ENCODE measurements around the gene HADH.

HADH gene

DNA sequence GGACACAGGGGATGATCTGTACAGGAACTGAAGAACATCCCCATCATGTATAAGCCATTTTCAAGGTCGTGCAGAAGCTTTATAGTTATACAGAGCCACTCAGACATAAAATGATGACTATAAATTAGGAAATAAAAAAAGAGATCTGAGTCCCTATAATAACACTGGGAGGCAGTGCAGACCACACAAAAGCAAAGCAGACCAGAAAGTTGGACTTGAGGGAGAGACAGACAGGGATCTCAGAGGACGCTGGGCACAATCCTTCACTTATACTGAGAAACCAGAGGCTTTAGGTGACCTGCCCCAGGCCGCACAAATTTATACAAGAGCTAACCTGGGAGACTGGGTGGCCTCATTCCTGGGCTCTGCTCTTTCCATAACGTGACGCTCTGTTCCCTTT, 70.5 kb downstream of the HADH start:
- no peaks in the 10 kb centered on the region for H3K9me3 ChIP-seq (ENCODE audit: insufficient read depth, low read length)
- no peak for TF ChIP-seq ZNF274 (IDR thresholded peaks at IDR 0.05; ENCODE audit: low read depth, low read length)
- TF ChIP-seq SUZ12 (IDR thresholded peaks at IDR 0.05; ENCODE audit: extremely low read depth, insufficient read depth, insufficient read length): no peak
- no peak for TF ChIP-seq YY1 (IDR thresholded peaks at IDR 0.05; ENCODE audit: insufficient read depth, insufficient read length)
- DNase-seq (ENCODE audit: low read depth, low spot score): no peak
- H3K36me3 ChIP-seq (ENCODE audit: insufficient read depth, insufficient read length, low read length): peaks cover 3% of the 10 kb centered on the region
- no peak overlapping the region for H3K4me3 ChIP-seq (ENCODE audit: insufficient read length, low read depth)
- H3K27me3 ChIP-seq (ENCODE audit: insufficient read depth, insufficient read length): no peaks in the 10 kb centered on the region
- no peak overlapping the region for H3K9ac ChIP-seq (ENCODE audit: insufficient read length, low read depth)
- H3K4me1 ChIP-seq (ENCODE audit: insufficient read depth, insufficient read length): no peaks in the 10 kb centered on the region

DNA sequence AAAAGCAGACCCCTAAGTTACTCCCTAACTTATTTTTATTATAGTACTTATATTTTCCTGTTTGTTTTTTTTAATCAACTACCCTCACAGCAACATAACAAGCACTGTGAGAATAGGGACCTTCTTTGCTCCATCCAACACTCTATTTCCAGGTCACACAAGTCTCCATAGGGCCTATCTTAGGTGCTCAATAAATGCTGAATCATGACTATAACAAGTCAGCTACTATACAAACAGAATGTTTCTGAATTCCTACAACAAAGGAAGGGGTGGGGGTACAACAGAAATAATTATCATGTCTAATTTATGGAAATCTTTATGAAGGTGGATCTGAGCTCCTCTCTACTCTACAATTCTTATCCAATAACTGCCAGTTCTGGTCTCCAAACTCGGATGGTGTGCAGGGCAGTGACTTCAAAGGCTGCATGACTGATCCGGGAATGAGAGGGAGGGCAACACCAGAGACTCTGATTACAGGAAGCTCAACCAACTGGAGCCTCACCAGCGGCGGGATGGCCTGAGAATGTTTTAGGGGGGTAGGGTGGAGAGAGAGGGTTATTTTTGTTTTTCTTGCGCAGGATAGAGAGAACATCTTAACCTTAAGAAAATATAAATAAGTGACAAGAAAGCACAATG, 71.1 kb downstream of the HADH start:
- no peak for TF ChIP-seq SUZ12 (IDR thresholded peaks at IDR 0.05; ENCODE audit: extremely low read depth, insufficient read depth, insufficient read length)
- no peak for TF ChIP-seq ZNF274 (IDR thresholded peaks at IDR 0.05; ENCODE audit: low read depth, low read length)
- no peak for TF ChIP-seq YY1 (IDR thresholded peaks at IDR 0.05; ENCODE audit: insufficient read depth, insufficient read length)
- H3K36me3 ChIP-seq (ENCODE audit: insufficient read depth, insufficient read length, low read length): peaks cover 3% of the 10 kb centered on the region
- DNase-seq (ENCODE audit: low read depth, low spot score): no peak
- H3K27me3 ChIP-seq (ENCODE audit: insufficient read depth, insufficient read length): no peaks in the 10 kb centered on the region
- no peak overlapping the region for H3K4me3 ChIP-seq (ENCODE audit: insufficient read length, low read depth)
- H3K9me3 ChIP-seq (ENCODE audit: insufficient read depth, low read length): no peaks in the 10 kb centered on the region
- no peaks in the 10 kb centered on the region for H3K4me1 ChIP-seq (ENCODE audit: insufficient read depth, insufficient read length)
- no peak overlapping the region for H3K9ac ChIP-seq (ENCODE audit: insufficient read length, low read depth)

DNA sequence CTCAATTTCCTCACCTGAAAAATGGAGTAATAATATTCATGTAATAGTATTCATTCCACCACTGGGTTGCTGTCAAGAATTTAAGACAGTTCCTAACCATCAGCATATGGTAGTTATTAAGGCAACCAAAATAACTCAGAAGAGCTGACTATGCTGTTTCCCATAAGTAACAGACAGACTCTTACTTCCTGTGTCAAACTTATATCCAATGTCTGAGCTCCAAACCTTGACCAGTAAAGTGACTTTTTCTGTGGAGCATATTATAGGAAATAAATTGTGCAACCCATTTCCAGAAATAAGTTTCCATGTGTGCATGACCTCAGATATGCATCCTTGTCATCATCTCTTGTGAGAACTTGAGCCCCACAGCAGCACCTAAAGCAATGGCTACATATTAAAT, 78.8 kb downstream of the HADH start:
- no peak overlapping the region for H3K9ac ChIP-seq (ENCODE audit: insufficient read length, low read depth)
- TF ChIP-seq YY1 (IDR thresholded peaks at IDR 0.05; ENCODE audit: insufficient read depth, insufficient read length) (no peak), SUZ12 (IDR thresholded peaks at IDR 0.05; ENCODE audit: extremely low read depth, insufficient read depth, insufficient read length) (no peak), ZNF274 (IDR thresholded peaks at IDR 0.05; ENCODE audit: low read depth, low read length) (no peak)
- H3K9me3 ChIP-seq (ENCODE audit: insufficient read depth, low read length): no peaks in the 10 kb centered on the region
- DNase-seq (ENCODE audit: low read depth, low spot score): no peak
- H3K4me3 ChIP-seq (ENCODE audit: insufficient read length, low read depth): no peak overlapping the region
- no peaks in the 10 kb centered on the region for H3K4me1 ChIP-seq (ENCODE audit: insufficient read depth, insufficient read length)
- H3K36me3 ChIP-seq (ENCODE audit: insufficient read depth, insufficient read length, low read length): peaks cover 14% of the 10 kb centered on the region
- no peaks in the 10 kb centered on the region for H3K27me3 ChIP-seq (ENCODE audit: insufficient read depth, insufficient read length)

DNA sequence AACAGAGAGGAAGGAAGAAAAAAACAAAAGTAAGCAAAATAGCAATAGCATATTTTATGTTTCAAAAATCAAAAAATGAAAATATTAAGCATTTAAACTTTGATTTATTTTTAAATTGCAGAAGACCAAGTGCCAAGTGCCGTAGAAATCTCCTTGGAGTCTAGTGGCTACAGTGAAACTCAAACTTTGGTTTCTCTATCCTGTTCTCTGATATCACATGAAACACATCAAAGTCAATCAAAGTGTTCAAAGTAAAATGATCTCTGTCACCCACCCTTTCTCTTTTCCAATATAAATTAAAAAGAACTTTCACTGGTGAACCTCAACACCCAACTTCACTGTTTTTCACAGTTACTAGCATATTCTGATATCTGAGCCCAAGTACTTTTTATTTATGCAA, 81.1 kb downstream of the HADH start:
- no peak for DNase-seq (ENCODE audit: low read depth, low spot score)
- no peak overlapping the region for H3K4me3 ChIP-seq (ENCODE audit: insufficient read length, low read depth)
- H3K27me3 ChIP-seq (ENCODE audit: insufficient read depth, insufficient read length): no peaks in the 10 kb centered on the region
- H3K4me1 ChIP-seq (ENCODE audit: insufficient read depth, insufficient read length): no peaks in the 10 kb centered on the region
- H3K9ac ChIP-seq (ENCODE audit: insufficient read length, low read depth): no peak overlapping the region
- H3K9me3 ChIP-seq (ENCODE audit: insufficient read depth, low read length): no peaks in the 10 kb centered on the region
- H3K36me3 ChIP-seq (ENCODE audit: insufficient read depth, insufficient read length, low read length): peaks cover 13% of the 10 kb centered on the region
- no peak for TF ChIP-seq YY1 (IDR thresholded peaks at IDR 0.05; ENCODE audit: insufficient read depth, insufficient read length)
- TF ChIP-seq SUZ12 (IDR thresholded peaks at IDR 0.05; ENCODE audit: extremely low read depth, insufficient read depth, insufficient read length): no peak
- TF ChIP-seq ZNF274 (IDR thresholded peaks at IDR 0.05; ENCODE audit: low read depth, low read length): no peak

DNA sequence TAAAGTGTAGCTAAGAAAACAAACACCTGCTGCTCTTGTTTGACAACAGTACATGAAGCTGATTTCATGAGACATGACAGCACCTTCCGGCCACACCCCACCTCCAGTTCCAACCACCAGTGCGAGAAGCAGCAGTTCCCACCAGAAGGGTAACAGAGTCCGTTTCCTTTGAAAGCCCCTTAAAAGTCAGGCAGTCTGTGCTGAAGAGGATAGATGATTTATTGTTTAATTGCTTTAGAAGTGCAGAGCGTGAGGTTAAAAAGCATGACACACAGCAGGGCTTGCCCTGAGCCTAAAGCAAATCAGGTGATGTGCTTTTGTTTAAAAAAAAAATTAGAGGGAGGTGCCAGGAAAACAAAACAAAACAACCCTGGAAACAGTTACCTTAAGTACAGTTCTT, 82.6 kb downstream of the HADH start:
- Histone ChIP-seq H3K36me3 (ENCODE audit: insufficient read depth, insufficient read length, low read length) (peaks cover 17% of the 10 kb centered on the region), H3K4me3 (ENCODE audit: insufficient read length, low read depth) (no peak overlapping the region), H3K4me1 (ENCODE audit: insufficient read depth, insufficient read length) (no peaks in the 10 kb centered on the region), H3K27me3 (ENCODE audit: insufficient read depth, insufficient read length) (no peaks in the 10 kb centered on the region), H3K9ac (ENCODE audit: insufficient read length, low read depth) (no peak overlapping the region), H3K9me3 (ENCODE audit: insufficient read depth, low read length) (no peaks in the 10 kb centered on the region; the same call in 1 of the 2 replicates)
- TF ChIP-seq ZNF274 (IDR thresholded peaks at IDR 0.05; ENCODE audit: low read depth, low read length): no peak
- no peak for TF ChIP-seq YY1 (IDR thresholded peaks at IDR 0.05; ENCODE audit: insufficient read depth, insufficient read length)
- TF ChIP-seq SUZ12 (IDR thresholded peaks at IDR 0.05; ENCODE audit: extremely low read depth, insufficient read depth, insufficient read length): no peak
- no peak for DNase-seq (ENCODE audit: low read depth, low spot score)

DNA sequence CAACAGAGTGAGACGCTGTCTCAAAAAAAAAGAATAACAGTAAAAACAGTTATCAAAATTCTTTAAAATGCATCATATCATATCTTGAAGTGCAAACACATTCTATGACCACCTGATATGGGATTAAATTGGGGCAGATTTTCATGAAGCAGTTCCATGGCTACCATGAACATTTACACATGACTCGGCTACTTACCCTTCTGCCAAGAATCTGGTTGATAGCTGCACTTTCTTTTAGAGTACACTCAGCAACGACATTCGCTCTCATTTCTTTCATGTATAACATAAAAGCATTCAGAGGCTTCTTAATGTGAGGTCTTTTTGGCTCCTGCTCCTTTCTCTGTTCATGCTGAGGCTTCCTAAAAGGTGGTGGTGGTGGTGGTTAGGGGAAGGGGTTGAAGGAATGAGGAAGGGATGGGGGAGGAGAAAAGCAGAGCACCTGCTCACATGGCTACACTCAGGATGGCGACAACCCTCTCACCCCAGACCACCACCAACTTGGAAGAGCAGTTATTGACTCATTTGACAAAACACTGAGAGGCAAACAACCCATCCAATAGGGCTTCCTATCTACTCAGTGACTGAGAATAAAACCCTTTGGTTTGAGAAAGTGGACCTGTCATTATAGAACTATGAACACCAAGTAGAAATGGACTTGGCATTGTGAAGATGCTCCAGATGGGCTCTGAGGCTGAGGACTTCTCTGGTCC, 88.5 kb downstream of the HADH start:
- no peak overlapping the region for H3K4me3 ChIP-seq (ENCODE audit: insufficient read length, low read depth)
- DNase-seq (ENCODE audit: low read depth, low spot score): no peak
- H3K9me3 ChIP-seq (ENCODE audit: insufficient read depth, low read length): no peaks in the 10 kb centered on the region; the same call in 1 of the 2 replicates
- H3K9ac ChIP-seq (ENCODE audit: insufficient read length, low read depth): no peak overlapping the region
- H3K36me3 ChIP-seq (ENCODE audit: insufficient read depth, insufficient read length, low read length): peaks cover 40% of the 10 kb centered on the region
- H3K4me1 ChIP-seq (ENCODE audit: insufficient read depth, insufficient read length): no peaks in the 10 kb centered on the region
- TF ChIP-seq YY1 (IDR thresholded peaks at IDR 0.05; ENCODE audit: insufficient read depth, insufficient read length) (no peak), SUZ12 (IDR thresholded peaks at IDR 0.05; ENCODE audit: extremely low read depth, insufficient read depth, insufficient read length) (no peak), ZNF274 (IDR thresholded peaks at IDR 0.05; ENCODE audit: low read depth, low read length) (no peak)
- no peaks in the 10 kb centered on the region for H3K27me3 ChIP-seq (ENCODE audit: insufficient read depth, insufficient read length)

DNA sequence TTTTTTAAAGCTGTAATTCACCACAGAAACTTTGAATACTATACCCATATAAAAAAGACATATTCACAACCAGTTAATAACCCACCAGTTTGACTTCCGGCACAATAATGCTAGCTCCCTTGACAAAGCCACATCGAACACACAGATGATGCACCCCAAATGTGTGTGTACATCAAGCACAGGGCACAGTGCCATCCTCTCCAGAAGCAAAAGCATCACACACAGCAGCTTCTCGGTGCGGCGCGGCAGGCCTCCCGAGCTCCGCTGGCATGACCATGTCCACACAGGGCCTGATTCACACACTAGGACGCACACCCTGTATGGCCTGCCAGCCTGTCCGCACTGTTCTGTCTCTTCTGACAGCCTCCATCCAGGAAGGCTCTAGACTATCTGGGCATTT, 91.1 kb downstream of the HADH start:
- Histone ChIP-seq H3K36me3 (ENCODE audit: insufficient read depth, insufficient read length, low read length) (peaks cover 45% of the 10 kb centered on the region), H3K9ac (ENCODE audit: insufficient read length, low read depth) (no peak overlapping the region), H3K4me3 (ENCODE audit: insufficient read length, low read depth) (no peak overlapping the region), H3K27me3 (ENCODE audit: insufficient read depth, insufficient read length) (no peaks in the 10 kb centered on the region), H3K9me3 (ENCODE audit: insufficient read depth, low read length) (no peaks in the 10 kb centered on the region; the same call in 1 of the 2 replicates), H3K4me1 (ENCODE audit: insufficient read depth, insufficient read length) (no peaks in the 10 kb centered on the region)
- DNase-seq (ENCODE audit: low read depth, low spot score): no peak
- TF ChIP-seq SUZ12 (IDR thresholded peaks at IDR 0.05; ENCODE audit: extremely low read depth, insufficient read depth, insufficient read length) (no peak), YY1 (IDR thresholded peaks at IDR 0.05; ENCODE audit: insufficient read depth, insufficient read length) (no peak), ZNF274 (IDR thresholded peaks at IDR 0.05; ENCODE audit: low read depth, low read length) (no peak)
